RWPE2 (cell line): Measurements from ENCODE around the gene FBXL15.

Experiments
- ATAC-seq: fragments of 200-7000 bp; cut with Tn5 transposase; 3 replicates; pipeline ENCODE4 v1.9.1; 2021; ENCODE audit warnings: low read depth
- DNase-seq: peaks from one replicate; pipeline ENCODE4 v3.0.0-alpha.2; 2020; ENCODE audit warnings: low spot score
- H3K27ac ChIP-seq: fragments of 450-650 bp; 2 replicates; pipeline ENCODE4 v1.5.1; 2017; ENCODE audit warnings: mild to moderate bottlenecking; ENCODE audit not compliant: poor library complexity, severe bottlenecking
- H3K27me3 ChIP-seq: fragments of 250-450 bp; sonication (Bioruptor Pico); 2 replicates; pipeline ENCODE4 v1.5.1; 2021; ENCODE audit warnings: mild to moderate bottlenecking, moderate library complexity; ENCODE audit not compliant: insufficient read depth, poor library complexity, severe bottlenecking
- H3K36me3 ChIP-seq: fragments of 250-450 bp; sonication (Bioruptor Pico); 2 replicates; pipeline ENCODE4 v1.5.1; 2020; ENCODE audit warnings: low read depth, mild to moderate bottlenecking, moderate library complexity
- H3K4me1 ChIP-seq: fragments of 250-450 bp; sonication (Bioruptor Pico); 2 replicates; pipeline ENCODE4 v1.5.1; 2021; ENCODE audit warnings: mild to moderate bottlenecking, moderate library complexity; ENCODE audit not compliant: insufficient read depth, poor library complexity, severe bottlenecking
- H3K4me3 ChIP-seq: fragments of 250-450 bp; sonication (Bioruptor Pico); 2 replicates; pipeline ENCODE4 v1.5.1; 2021; ENCODE audit warnings: mild to moderate bottlenecking, moderate library complexity; ENCODE audit not compliant: severe bottlenecking
- H3K9me3 ChIP-seq: fragments of 250-450 bp; sonication (Bioruptor Pico); 2 replicates; pipeline ENCODE4 v1.5.1; 2021; ENCODE audit warnings: mild to moderate bottlenecking, moderate library complexity; ENCODE audit not compliant: severe bottlenecking
- TF ChIP-seq, protein P1 (sequence below): fragments of 450-650 bp; IDR thresholded peaks from one replicate; pipeline ENCODE4 v1.5.1; 2017; ENCODE audit warnings: mild to moderate bottlenecking, moderate library complexity; ENCODE audit not compliant: poor library complexity, severe bottlenecking

Gene FBXL15

DNA sequence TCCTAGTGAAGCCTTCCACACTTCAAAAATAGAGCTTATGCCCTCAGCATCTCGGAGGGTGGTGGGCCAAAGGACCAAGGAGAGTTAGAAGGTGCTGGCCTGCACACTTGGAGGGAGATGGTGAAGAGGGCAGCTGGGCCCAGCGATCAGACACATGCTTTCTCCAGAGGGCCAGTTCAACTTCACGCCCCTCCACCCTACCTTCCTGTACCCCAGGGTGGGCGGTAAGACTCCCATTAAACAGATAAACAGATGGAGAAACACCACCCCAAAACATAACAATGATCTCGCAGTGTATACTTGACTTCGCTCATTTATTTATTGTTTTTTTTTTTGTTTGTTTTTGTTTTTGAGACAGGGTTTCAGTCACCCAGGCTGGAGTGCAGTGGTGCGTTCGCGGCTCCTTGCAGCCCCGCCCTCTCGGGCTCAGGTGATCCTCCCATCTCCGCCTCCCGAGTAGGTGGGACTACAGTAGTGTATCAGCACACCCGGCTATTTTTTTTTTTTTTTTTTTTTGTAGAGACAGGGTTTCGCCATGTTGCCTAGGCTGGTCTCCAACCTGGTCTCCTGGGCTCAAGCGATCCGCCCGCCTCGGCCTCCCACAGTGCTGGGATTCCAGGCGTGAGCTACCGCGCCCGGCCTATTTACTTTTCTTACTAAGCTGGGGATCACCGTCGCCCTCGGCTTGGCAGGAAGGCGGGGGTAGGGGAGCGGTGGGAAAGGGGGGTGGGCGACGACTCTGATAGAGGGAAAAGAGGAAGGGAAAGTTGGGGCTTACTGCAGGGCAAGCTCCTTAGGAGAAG lies 28.9 kb downstream of the FBXL15 start:
- Histone ChIP-seq H3K4me1 (peaks cover 9% of the 10 kb centered on the region), H3K27ac (peak overlapping the region; percentile 85), H3K36me3 (peaks cover 13% of the 10 kb centered on the region), H3K9me3 (no peaks in the 10 kb centered on the region), H3K27me3 (no peaks in the 10 kb centered on the region), H3K4me3 (peak overlapping the region; percentile 75)
- DNase-seq (peak; percentile 92), ATAC-seq (peak; percentile 79)
- TF ChIP-seq, protein P1, sequence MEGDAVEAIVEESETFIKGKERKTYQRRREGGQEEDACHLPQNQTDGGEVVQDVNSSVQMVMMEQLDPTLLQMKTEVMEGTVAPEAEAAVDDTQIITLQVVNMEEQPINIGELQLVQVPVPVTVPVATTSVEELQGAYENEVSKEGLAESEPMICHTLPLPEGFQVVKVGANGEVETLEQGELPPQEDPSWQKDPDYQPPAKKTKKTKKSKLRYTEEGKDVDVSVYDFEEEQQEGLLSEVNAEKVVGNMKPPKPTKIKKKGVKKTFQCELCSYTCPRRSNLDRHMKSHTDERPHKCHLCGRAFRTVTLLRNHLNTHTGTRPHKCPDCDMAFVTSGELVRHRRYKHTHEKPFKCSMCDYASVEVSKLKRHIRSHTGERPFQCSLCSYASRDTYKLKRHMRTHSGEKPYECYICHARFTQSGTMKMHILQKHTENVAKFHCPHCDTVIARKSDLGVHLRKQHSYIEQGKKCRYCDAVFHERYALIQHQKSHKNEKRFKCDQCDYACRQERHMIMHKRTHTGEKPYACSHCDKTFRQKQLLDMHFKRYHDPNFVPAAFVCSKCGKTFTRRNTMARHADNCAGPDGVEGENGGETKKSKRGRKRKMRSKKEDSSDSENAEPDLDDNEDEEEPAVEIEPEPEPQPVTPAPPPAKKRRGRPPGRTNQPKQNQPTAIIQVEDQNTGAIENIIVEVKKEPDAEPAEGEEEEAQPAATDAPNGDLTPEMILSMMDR = no peak

DNA sequence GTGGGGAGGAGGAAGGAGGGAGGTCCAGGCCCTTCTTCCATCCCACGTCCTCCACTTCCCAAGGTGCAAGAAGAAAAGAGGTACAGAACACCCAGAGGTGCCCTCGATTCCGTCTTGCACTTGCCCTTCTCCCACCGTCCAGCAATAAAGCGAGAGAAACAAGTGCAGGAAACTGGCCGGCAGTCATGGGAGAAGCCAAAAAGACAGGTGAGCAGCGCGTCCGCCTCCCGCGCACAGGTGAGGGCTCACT lies 29.4 kb downstream of the FBXL15 start:
- TF ChIP-seq, protein P1 = no peak
- ATAC-seq = no peak; the same call in 2 of the 3 replicates
- Histone ChIP-seq H3K36me3 (peaks cover 13% of the 10 kb centered on the region), H3K9me3 (no peaks in the 10 kb centered on the region), H3K27ac (peak overlapping the region; percentile 85), H3K4me3 (peak overlapping the region; percentile 75), H3K27me3 (no peaks in the 10 kb centered on the region), H3K4me1 (peaks cover 9% of the 10 kb centered on the region)
- no peak for DNase-seq

DNA sequence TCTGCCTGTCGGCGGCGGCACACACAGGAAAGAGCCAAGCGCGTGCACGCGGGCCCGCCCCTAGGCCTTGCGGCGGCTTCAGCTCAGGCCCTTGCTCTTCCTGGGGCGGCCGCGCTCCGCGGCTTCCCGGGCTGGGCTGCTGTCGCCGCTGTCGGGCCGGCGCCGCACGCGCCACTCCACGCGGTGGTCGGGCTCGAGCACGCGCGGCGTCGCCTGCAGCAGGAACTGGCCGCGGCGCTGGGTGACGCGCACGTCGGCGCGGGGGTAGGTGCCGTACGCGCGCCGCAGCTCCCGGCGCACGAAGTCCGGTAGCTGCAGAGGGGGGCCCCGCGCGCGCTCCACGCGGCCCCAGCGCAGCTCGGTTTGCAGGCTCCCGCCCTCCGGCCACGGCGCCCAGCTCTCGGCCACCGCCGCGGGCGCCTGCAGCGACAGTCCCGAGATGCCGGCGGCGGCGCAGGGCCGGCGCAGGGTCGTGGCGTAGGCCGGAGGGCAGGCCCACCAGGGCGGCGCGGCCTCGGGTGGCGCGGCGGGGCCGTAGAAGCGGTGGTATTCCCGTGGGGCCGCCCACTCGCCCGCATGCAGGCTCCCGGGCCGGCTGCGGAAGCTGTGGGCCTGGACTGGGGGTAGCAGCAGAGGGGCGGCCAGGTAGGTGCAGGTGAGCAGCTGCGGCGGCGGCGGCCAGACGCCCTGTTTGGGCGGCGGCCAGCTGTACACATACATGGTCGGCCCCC lies 29.9 kb downstream of the FBXL15 start:
- Histone ChIP-seq H3K36me3 (peaks cover 18% of the 10 kb centered on the region), H3K4me1 (peaks cover 9% of the 10 kb centered on the region), H3K4me3 (peak overlapping the region; percentile 75), H3K27me3 (no peaks in the 10 kb centered on the region), H3K9me3 (no peaks in the 10 kb centered on the region), H3K27ac (peak overlapping the region; percentile 85)
- ATAC-seq (peak; percentile 73), DNase-seq (peak; percentile 85)
- TF ChIP-seq, protein P1 = no peak

DNA sequence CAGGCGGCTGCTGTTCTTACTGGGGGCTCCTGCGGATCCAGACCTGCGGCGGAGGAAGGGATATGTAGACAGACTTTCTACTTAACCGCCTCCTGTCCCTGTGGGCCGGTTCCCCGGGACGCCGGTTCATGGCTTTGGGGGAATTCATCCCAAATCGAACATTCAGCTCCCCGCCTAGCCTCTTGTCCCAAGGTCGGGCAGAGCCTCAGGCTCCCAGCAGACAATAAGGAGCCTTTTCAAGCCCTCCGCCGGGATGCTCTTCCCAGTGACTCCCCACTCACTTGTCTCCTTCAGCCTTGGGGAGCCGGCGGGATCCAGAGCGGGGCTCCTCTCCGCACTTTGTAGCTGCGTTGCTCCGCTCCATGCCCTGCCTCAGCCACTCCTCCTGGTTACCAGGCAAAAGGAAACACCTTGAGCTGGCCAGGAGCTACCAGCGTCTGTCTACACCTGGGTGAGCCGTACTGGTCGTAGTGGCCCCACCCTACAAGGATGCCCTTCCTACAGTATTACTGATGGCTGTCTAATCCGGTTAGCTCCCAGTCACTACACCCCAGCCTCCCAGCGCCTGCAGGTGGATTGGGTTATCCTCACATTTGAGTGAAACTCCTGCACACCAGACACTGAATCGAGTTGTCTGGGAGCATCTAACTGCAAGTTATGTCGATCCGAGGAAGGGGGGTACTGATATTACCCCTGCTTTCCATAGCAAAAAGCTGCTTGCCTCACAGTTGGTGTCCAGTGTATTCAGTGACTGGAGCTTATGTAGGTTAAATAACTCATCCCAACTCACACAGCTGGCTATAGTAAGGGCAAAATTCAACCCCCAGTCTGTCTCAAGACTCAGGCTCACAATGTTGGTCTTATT lies 30.7 kb downstream of the FBXL15 start, which contains the start of gene C10orf95:
Gene C10orf95 (minus strand): TSS at position 439 of the 865 bp plus-strand sequence. CDS start 450 bp downstream, outside the sequence.
- Histone ChIP-seq H3K36me3 (peaks cover 21% of the 10 kb centered on the region), H3K4me3 (peak within 1 kb of the TSS; percentile 75), H3K4me1 (peaks cover 16% of the 10 kb centered on the region), H3K27me3 (no peaks in the 10 kb centered on the region), H3K9me3 (no peaks in the 10 kb centered on the region), H3K27ac (peak within 1 kb of the TSS; percentile 85)
- ATAC-seq = peak; percentile 54
- DNase-seq = no peak
- TF ChIP-seq, protein P1 = no peak
